ENCODE measurements around the gene XYLT2. TPM values are rescaled to one million over a fixed set of nuclear protein-coding genes. Genes with fewer than 3 reads are reported as not detected.
A peak's percentile ranks its signal among the peaks of the same experiment; 100 is the strongest.

XYLT2 gene
- total and polyA plus RNA-seq, 10 of the 15 experiments (the other 5 are each of a cell fraction or from before 2014, with no cell fraction given) = 0.82 to 20.6 (median 13.0) TPM

- no peak for TF ChIP-seq CUX1 (IDR thresholded peaks at IDR 0.05; ENCODE audit: insufficient replicate concordance, low read depth, low read length)
- no peak for TF ChIP-seq TAF1 (IDR thresholded peaks at IDR 0.05; ENCODE audit: borderline replicate concordance, low read depth, low read length)
- no peak for TF ChIP-seq MLLT1 (IDR thresholded peaks at IDR 0.05)
- TF ChIP-seq ESRRA (IDR thresholded peaks at IDR 0.05; ENCODE audit: low read length) = no peak
- no peak for TF ChIP-seq ATF2 (IDR thresholded peaks at IDR 0.05; ENCODE audit: low read length)
- no peak for TF ChIP-seq KDM1A (IDR thresholded peaks at IDR 0.05; ENCODE audit: borderline replicate concordance)
- TF ChIP-seq SUPT20H (IDR thresholded peaks at IDR 0.05; ENCODE audit: borderline replicate concordance, control insufficient read depth, low read depth, low read length) = no peak
- no peak for TF ChIP-seq MEF2A (IDR thresholded peaks at IDR 0.05; ENCODE audit: insufficient read depth, low read depth, low read length)
- no peak for TF ChIP-seq EP300 (IDR thresholded peaks at IDR 0.05; ENCODE audit: borderline replicate concordance in 1 of 2, control insufficient read depth in 1 of 2, low read depth in 2 of 2, low read length in 2 of 2)
- TF ChIP-seq BMI1 (IDR thresholded peaks at IDR 0.05; ENCODE audit: borderline replicate concordance) = no peak
- TF ChIP-seq MYC (IDR thresholded peaks at IDR 0.05; ENCODE audit: insufficient read depth, insufficient read length, insufficient replicate concordance, low read length, severe bottlenecking) = no peak
- TF ChIP-seq GATAD2B (conservative IDR thresholded peaks at IDR 0.05; ENCODE audit: low read depth) = no peak; the same call in 1 of the 2 replicates
- TF ChIP-seq BHLHE40 (IDR thresholded peaks at IDR 0.05; ENCODE audit: borderline replicate concordance in 1 of 2, low read depth in 2 of 2, low read length in 1 of 2) = peak; percentile 49 to 88; a peak in 3 of 4 replicates
- no peak for TF ChIP-seq CBX5 (IDR thresholded peaks at IDR 0.05; ENCODE audit: low read depth)
- no peak for TF ChIP-seq ZNF687 (IDR thresholded peaks at IDR 0.05)
Measured at GRCh38 chr17:50346313-50347116, 589 bp downstream of the XYLT2 start (continued).

All from GM12878 (cell line).